ENCODE results near the gene KLC3.

KLC3 gene

DNA sequence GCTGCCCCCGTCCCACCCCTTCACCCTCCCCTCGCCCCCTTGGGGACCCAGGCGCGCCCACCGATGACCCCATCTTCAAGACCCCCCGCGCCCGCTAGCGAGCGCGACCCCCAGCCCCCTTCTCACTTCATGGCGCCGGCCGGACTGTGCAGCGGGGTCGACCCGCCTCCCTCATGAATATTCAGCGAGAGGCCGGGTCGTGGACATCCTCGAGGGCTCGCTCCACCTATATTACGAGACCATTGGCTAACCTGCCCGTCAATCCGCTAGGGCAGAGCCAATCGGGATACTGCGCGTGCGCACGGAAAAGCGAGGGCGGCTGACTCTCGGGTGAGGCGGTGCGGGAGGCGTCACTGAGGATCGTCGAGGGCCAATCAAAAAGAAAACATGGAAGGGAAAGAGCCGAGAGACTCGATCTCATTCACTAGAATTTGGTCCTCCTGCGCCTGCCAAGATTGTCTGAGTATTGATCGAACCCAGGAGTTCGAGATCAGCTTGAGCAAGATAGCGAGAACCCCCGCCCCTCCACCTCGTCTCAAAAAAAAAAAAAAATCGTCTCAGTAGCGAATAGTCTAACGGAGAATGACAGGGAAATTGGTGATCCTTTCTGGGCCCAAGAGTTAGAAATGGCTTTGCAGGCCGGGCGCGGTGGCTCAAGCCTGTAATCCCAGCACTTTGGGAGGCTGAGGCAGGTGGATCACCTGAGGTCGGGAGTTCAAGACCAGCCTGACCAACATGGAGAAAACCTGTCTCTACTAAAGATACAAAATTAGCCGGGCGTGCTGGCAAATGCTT is 30.1 kb downstream of the KLC3 start, which contains the start of gene ERCC2:
Gene ERCC2, minus strand, starts transcription at position 164 of the 795 bp plus-strand sequence. Its CDS starts 33 bp downstream, at position 131.
- DNase-seq (ENCODE audit: low read depth in 2 of 2), result peak; percentile 99

- peak; percentile 98 for DNase-seq (ENCODE audit: low read depth in 2 of 2)
Measured at GRCh38 chr19:45376045-45376724, 35.6 kb downstream of the KLC3 start.

DNA sequence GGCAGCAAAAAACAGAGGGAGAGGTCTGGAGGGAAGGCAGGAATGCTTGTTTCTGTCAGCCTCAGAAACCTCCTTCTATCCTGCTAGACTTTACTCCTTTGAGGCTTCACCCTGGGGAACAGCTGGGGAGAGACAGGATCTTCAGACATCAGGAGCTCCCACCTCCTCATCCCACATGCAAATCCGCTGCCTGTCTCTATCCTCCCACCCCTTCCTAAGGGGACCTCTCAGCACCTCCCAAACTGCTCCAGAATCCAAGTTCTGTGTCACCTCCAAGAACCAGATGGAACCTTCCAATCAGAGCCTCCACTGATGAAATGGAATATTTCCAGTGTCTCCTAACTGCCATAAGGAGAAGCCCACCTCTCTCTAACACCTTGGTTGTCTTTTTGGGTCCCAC is 39.6 kb downstream of the KLC3 start:
- DNase-seq (ENCODE audit: low read depth in 2 of 2), result no peak

GRCh38 chr19:45382426-45382825 is 41.9 kb downstream of the KLC3 start:
- no peak for DNase-seq (ENCODE audit: low read depth in 2 of 2)

DNA sequence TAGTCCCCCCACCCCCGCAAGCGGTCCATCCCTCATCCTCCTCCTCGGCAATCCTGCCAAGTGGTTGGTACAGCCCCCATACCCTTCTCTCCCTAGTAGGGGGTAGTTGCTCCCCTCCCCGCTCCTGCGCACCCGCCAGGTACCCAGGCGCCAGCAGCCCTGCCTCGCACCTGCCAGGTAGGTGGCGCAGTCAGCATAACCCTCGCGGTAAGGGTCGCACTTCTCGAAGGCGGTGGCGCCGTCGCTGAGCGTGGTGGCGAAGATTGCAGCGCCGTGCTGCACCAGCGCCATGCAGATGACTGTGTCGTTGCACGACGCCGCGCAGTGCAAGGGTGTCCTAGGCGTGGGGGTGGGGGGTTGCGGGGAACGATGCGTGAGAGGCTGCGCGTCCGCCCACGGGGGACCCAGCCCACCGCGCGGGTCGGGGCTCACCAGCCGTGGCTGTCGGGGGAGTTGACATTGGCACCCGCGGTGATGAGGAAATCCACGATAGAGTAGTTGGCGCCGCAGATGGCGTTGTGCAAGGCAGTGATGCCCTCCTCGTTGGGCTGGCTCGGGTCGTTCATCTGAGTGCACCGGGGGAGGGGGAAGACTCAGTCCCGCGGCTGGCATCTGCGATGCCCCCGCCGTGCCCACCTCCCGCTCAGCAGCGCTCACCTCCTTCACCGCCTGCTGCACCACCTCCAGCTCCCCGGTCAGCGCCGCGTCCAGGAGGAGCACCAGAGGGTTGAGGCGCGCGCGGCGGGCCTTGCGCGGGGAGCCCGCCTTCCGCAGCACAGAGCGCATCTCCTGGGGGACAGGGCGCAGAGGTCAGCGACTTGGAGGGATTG is 45.1 kb downstream of the KLC3 start:
- DNase-seq (ENCODE audit: low read depth in 2 of 2), result no peak

GRCh38 chr19:45391346-45391745 is 50.8 kb downstream of the KLC3 start:
- DNase-seq (ENCODE audit: low read depth in 2 of 2), result no peak

- no peak for DNase-seq (ENCODE audit: low read depth in 2 of 2)
Measured at GRCh38 chr19:45391871-45392665, 51.5 kb downstream of the KLC3 start.

GRCh38 chr19:45395821-45396617 is 55.5 kb downstream of the KLC3 start:
- DNase-seq (ENCODE audit: low read depth in 2 of 2), result no peak

GRCh38 chr19:45400192-45400591 is 59.6 kb downstream of the KLC3 start:
- DNase-seq (ENCODE audit: low read depth in 2 of 2), result no peak
